K562 (cell line): Measurements from ENCODE around the gene DYRK1B. TPM values are rescaled to one million over a fixed set of nuclear protein-coding genes. Genes with fewer than 3 reads are reported as not detected.

Source experiments
- DMBX1 ChIP-seq: fragments of 250-450 bp; sonication (Bioruptor Pico); IDR thresholded peaks from 2 replicates; pipeline ENCODE4 v1.8.0; 2022; ENCODE audit warnings: inconsistent platforms, mild to moderate bottlenecking, moderate library complexity, borderline replicate concordance
- ELF2 ChIP-seq: fragments of 250-450 bp; sonication (Bioruptor Pico); IDR thresholded peaks from 2 replicates; pipeline ENCODE4 v1.5.0; 2021; ENCODE audit warnings: mild to moderate bottlenecking
- FUS ChIP-seq: fragments of 200-400 bp; formaldehyde crosslinking; optimal IDR thresholded peaks from 2 replicates; pipeline ENCODE3; 2017; ENCODE audit warnings: low read depth, low read length
- GABPB1 ChIP-seq: sonication (generic); formaldehyde crosslinking; IDR thresholded peaks from 2 replicates; pipeline ENCODE4 v1.8.0; 2022; ENCODE audit warnings: mild to moderate bottlenecking, missing genetic modification reagents
- JUND ChIP-seq, 2 experiments: IDR thresholded peaks; 2 replicates in 1 of 2; 3 replicates in 1 of 2; pipeline ENCODE4 v1.6.1; 2011; ENCODE audit warnings: borderline replicate concordance in 2 of 2, low read depth in 2 of 2, low read length in 2 of 2, improper control_type of control experiment in 1 of 2, missing biosample characterization in 1 of 2, missing genetic modification characterization in 1 of 2, missing genetic modification reagents in 1 of 2
- MTA1 ChIP-seq: fragments of 450-650 bp; IDR thresholded peaks from 2 replicates; pipeline ENCODE4 v1.6.1; 2017; ENCODE audit warnings: borderline replicate concordance
- MYBL2 ChIP-seq, 2 experiments: fragments of 450-650 bp in 1 of 2; sonication (generic) in 1 of 2; formaldehyde crosslinking in 1 of 2; IDR thresholded peaks; 2 replicates each; pipeline versions ENCODE4 v1.6.1 to v1.8.1; 2017 to 2022; ENCODE audit warnings: borderline replicate concordance in 1 of 2, inconsistent platforms in 1 of 2, low read depth in 1 of 2, mild to moderate bottlenecking in 1 of 2, missing genetic modification reagents in 1 of 2, moderate library complexity in 1 of 2
- NCOR1 ChIP-seq: fragments of 450-650 bp; IDR thresholded peaks from 2 replicates; pipeline ENCODE4 v1.6.1; 2016; ENCODE audit warnings: mild to moderate bottlenecking, moderate library complexity
- NELFE ChIP-seq: IDR thresholded peaks from 2 replicates; pipeline ENCODE4 v1.6.1; 2011; ENCODE audit warnings: mild to moderate bottlenecking; ENCODE audit not compliant: insufficient read depth, insufficient read length
- NFE2L1 ChIP-seq: fragments of 450-650 bp; IDR thresholded peaks from 2 replicates; pipeline ENCODE4 v1.6.1; 2016; ENCODE audit warnings: missing genetic modification characterization, low read depth, mild to moderate bottlenecking, missing compliant biosample characterization, moderate library complexity, borderline replicate concordance
- PHF8 ChIP-seq: fragments of 200-600 bp; sonication (generic); IDR thresholded peaks from 2 replicates; pipeline ENCODE4 v1.6.1; 2012; ENCODE audit warnings: mixed run types, mild to moderate bottlenecking, inconsistent platforms, low read length, moderate library complexity, borderline replicate concordance
- POLR2H ChIP-seq: IDR thresholded peaks from 2 replicates; pipeline ENCODE4 v1.6.1; 2016; ENCODE audit warnings: missing genetic modification characterization, low read depth, mild to moderate bottlenecking, control low read depth, missing compliant biosample characterization, moderate library complexity
- RFX1 ChIP-seq: fragments of 450-650 bp; IDR thresholded peaks from 2 replicates; pipeline ENCODE4 v1.6.1; 2016; ENCODE audit warnings: mild to moderate bottlenecking, moderate library complexity
- SAP30 ChIP-seq: fragments of 200-600 bp; sonication (generic); IDR thresholded peaks from 2 replicates; pipeline ENCODE4 v1.6.1; 2012; ENCODE audit warnings: borderline replicate concordance, low read depth, mild to moderate bottlenecking, moderate library complexity, low read length, control low read depth, inconsistent platforms; ENCODE audit not compliant: insufficient read depth, poor library complexity, severe bottlenecking
- SOX6 ChIP-seq: fragments of 450-650 bp; IDR thresholded peaks from 2 replicates; pipeline ENCODE4 v1.6.1; 2014; ENCODE audit warnings: mild to moderate bottlenecking
- TCF15 ChIP-seq: fragments of 250-450 bp; sonication (Bioruptor Pico); IDR thresholded peaks from 2 replicates; pipeline ENCODE4 v1.8.0; 2022; ENCODE audit warnings: moderate library complexity, mild to moderate bottlenecking, inconsistent platforms
- TRIM24 ChIP-seq, 2 experiments: fragments of 450-650 bp; IDR thresholded peaks; 2 replicates each; pipeline ENCODE4 v1.6.1; 2016
- XRCC3 ChIP-seq: fragments of 450-650 bp; IDR thresholded peaks from 2 replicates; pipeline ENCODE4 v1.6.1; 2017; ENCODE audit warnings: mild to moderate bottlenecking, moderate library complexity
- ZBTB8A ChIP-seq: fragments of 450-650 bp; IDR thresholded peaks from 2 replicates; pipeline ENCODE4 v1.6.1; 2018; ENCODE audit warnings: mild to moderate bottlenecking, moderate library complexity; ENCODE audit not compliant: partially characterized antibody
- ZNF134 ChIP-seq: fragments of 250-450 bp; sonication (Bioruptor Pico); conservative IDR thresholded peaks from 2 replicates; pipeline ENCODE4 v1.4.0; 2020
- ZNF695 ChIP-seq: fragments of 450-650 bp; formaldehyde crosslinking; IDR thresholded peaks from 2 replicates; pipeline ENCODE4 v1.4.0; 2020; ENCODE audit warnings: mild to moderate bottlenecking, moderate library complexity
- ZNF780A ChIP-seq: fragments of 250-450 bp; sonication (Bioruptor Pico); IDR thresholded peaks from 2 replicates; pipeline ENCODE4 v1.5.0; 2021; ENCODE audit warnings: mild to moderate bottlenecking
- polyA plus RNA-seq, 8 experiments: library from polyadenylated mRNA; depleted of rRNA in 4 of 8; stranded (reverse) in 5 of 8; unstranded in 3 of 8; fragments of >200 nt; fragmentation: Nextera tagmentation in 2 of 8; fragmentation: Illumina TruSeq in 1 of 8; extraction: Ambion mirVana in 2 of 8; extraction: Trizol in 1 of 8; gene quantifications; 2 replicates each; pipeline versions ENCODE4 v1.2.1 to v1.2.3, GENCODE V29; 2011 to 2014; ENCODE audit warnings: inconsistent platforms in 1 of 8, missing spikeins in 1 of 8
- total RNA-seq, 7 experiments: library from RNA; depleted of rRNA in 6 of 7; stranded (reverse); fragments of >200 nt in 6 of 7; fragmentation: Illumina TruSeq in 2 of 7; extraction: Trizol in 2 of 7; gene quantifications; 2 replicates each; pipeline versions ENCODE4 v1.2.1 to v1.2.3, GENCODE V29; 2011 to 2021; ENCODE audit warnings: low replicate concordance in 1 of 7
- TF ChIP-seq, protein P1 (sequence below): fragments of 250-450 bp; sonication (Bioruptor Pico); IDR thresholded peaks from 2 replicates; pipeline ENCODE4 v1.5.0; 2020; ENCODE audit warnings: mild to moderate bottlenecking, borderline replicate concordance
- TF ChIP-seq, protein P2 (sequence below): sonication (generic); formaldehyde crosslinking; IDR thresholded peaks from 2 replicates; pipeline ENCODE4 v1.8.0; 2023; ENCODE audit warnings: mild to moderate bottlenecking, missing genetic modification reagents

DYRK1B gene
- total and polyA plus RNA-seq, 9 of the 15 experiments (the other 6 are each of a cell fraction or from before 2014, with no cell fraction given), result 0.91 to 5.2 (median 1.5) TPM; not detected in 2

- peak; percentile 54 for TF ChIP-seq PHF8
- TF ChIP-seq FUS, result no peak
- TF ChIP-seq RFX1, result peak; percentile 99
- TF ChIP-seq TCF15 (CRISPR knock-in tag), result no peak
- TF ChIP-seq SOX6, result 0 out of 2 replicates have a peak, but pooled peaks have one; percentile 55
- peak; percentile 28; the same call in 1 of the 2 replicates for TF ChIP-seq ZNF780A (CRISPR knock-in tag)
- TF ChIP-seq SAP30, result peak; percentile 93
- TF ChIP-seq NCOR1, result peak; percentile 42
- no peak for TF ChIP-seq ZNF134 (CRISPR knock-in tag)
- TF ChIP-seq NFE2L1 (tag), result no peak
- TF ChIP-seq MYBL2 (IDR thresholded peaks at IDR 0.05; ENCODE audit: low read depth), result no peak
- TF ChIP-seq MYBL2 (CRISPR knock-in tag; IDR thresholded peaks at IDR 0.05; ENCODE audit: borderline replicate concordance), result no peak
- TF ChIP-seq, protein P1, sequence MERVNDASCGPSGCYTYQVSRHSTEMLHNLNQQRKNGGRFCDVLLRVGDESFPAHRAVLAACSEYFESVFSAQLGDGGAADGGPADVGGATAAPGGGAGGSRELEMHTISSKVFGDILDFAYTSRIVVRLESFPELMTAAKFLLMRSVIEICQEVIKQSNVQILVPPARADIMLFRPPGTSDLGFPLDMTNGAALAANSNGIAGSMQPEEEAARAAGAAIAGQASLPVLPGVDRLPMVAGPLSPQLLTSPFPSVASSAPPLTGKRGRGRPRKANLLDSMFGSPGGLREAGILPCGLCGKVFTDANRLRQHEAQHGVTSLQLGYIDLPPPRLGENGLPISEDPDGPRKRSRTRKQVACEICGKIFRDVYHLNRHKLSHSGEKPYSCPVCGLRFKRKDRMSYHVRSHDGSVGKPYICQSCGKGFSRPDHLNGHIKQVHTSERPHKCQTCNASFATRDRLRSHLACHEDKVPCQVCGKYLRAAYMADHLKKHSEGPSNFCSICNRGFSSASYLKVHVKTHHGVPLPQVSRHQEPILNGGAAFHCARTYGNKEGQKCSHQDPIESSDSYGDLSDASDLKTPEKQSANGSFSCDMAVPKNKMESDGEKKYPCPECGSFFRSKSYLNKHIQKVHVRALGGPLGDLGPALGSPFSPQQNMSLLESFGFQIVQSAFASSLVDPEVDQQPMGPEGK (CRISPR knock-in tag), result peak; percentile 69; the same call in 1 of the 2 replicates
- TF ChIP-seq POLR2H (tag), result peak; percentile 70; the same call in 1 of the 2 replicates
- TF ChIP-seq ZNF695 (CRISPR knock-in tag), result no peak
- 0 out of 2 replicates have a peak, but pooled peaks have one; percentile 40 for TF ChIP-seq DMBX1
- TF ChIP-seq NELFE, result no peak
- no peak for TF ChIP-seq TRIM24 (IDR thresholded peaks at IDR 0.05)
- TF ChIP-seq JUND (IDR thresholded peaks at IDR 0.05; ENCODE audit: borderline replicate concordance, low read depth, low read length), result no peak
- no peak; the same call in 2 of the 3 replicates for TF ChIP-seq JUND (tag; IDR thresholded peaks at IDR 0.05; ENCODE audit: borderline replicate concordance, low read depth, low read length)
- peak; percentile 63; the same call in 1 of the 2 replicates for TF ChIP-seq GABPB1 (CRISPR knock-in tag)
- no peak for TF ChIP-seq XRCC3
- TF ChIP-seq, protein P2, sequence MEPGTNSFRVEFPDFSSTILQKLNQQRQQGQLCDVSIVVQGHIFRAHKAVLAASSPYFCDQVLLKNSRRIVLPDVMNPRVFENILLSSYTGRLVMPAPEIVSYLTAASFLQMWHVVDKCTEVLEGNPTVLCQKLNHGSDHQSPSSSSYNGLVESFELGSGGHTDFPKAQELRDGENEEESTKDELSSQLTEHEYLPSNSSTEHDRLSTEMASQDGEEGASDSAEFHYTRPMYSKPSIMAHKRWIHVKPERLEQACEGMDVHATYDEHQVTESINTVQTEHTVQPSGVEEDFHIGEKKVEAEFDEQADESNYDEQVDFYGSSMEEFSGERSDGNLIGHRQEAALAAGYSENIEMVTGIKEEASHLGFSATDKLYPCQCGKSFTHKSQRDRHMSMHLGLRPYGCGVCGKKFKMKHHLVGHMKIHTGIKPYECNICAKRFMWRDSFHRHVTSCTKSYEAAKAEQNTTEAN, result no peak
- 0 out of 2 replicates have a peak, but pooled peaks have one; percentile 30 for TF ChIP-seq ELF2 (CRISPR knock-in tag)
- 0 out of 2 replicates have a peak, but pooled peaks have one; percentile 19 for TF ChIP-seq MTA1
- TF ChIP-seq ZBTB8A, result no peak
These were observed at the start of gene DYRK1B (continued) for GRCh38 chr19:39833464-39834286.
